Measurements from ENCODE around the gene AIFM3. TPM values are rescaled to one million over a fixed set of nuclear protein-coding genes. Genes with fewer than 3 reads are reported as not detected.

AIFM3 gene
- total RNA-seq, 2 experiments from 2014 or later = 0.07 to 0.10 TPM

- DNase-seq = no peak
- Mint-ChIP-seq H3K4me1 (ENCODE audit: low read depth) (peaks cover 25% of the 10 kb centered on the region), H3K36me3 (ENCODE audit: low read depth) (no peaks in the 10 kb centered on the region), H3K27ac (no peak overlapping the region), H3K4me3 (peak overlapping the region; percentile 74), H3K27me3 (ENCODE audit: low read depth) (no peaks in the 10 kb centered on the region), H3K9me3 (no peaks in the 10 kb centered on the region)
- intact Hi-C loops (cut with micrococcal nuclease) = loop anchor here (1.0 kb wide), 1 partner anchor 11 kb away; the partner anchor contains the start of gene THAP7
- CTCF ChIA-PET = interaction anchor here (0.8 kb wide), 1 partner anchor 50 kb away, joined by 3 read pairs; no protein-coding TSS in a partner anchor
These were observed 46.7 kb downstream of the AIFM3 start for GRCh38 chr22:21013657-21014201.

DNA sequence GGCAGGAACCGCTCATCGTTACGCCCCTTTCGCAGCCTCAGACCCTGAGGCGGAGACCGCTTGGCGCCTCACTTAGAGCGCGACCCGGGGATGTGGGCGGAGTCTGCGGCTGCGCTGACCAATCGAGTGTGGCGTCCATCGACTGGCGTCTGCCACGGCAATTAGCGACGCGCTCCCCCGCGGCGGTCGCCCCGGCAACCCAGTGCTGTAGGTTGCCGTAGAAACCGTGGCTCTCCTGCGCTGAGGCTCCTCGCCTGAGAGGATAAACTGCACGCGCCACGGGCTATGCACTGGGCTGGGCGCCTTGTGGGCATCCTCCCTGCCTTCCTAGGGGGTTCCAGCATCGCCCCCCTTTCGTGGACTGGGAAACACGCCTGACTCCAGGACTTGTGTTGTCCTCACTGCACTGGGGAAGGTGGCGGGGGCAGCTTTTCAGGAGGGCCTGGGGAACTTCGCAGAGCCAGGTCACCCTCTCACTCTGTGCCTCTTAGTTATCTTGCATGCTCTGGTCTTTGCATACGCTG, 47.2 kb downstream of the AIFM3 start:
- peaks cover 25% of the 10 kb centered on the region for H3K4me1 Mint-ChIP-seq (ENCODE audit: low read depth)
- CTCF ChIA-PET = interaction anchor here (1.2 kb wide), 1 partner anchor 9 kb away, joined by 3 read pairs; no protein-coding TSS in a partner anchor
- no peaks in the 10 kb centered on the region for H3K36me3 Mint-ChIP-seq (ENCODE audit: low read depth)
- DNase-seq = peak; percentile 80
- H3K27ac Mint-ChIP-seq = no peak overlapping the region
- intact Hi-C loops (cut with micrococcal nuclease) = loop anchor here (1.0 kb wide), 1 partner anchor 12 kb away; the partner anchor contains the start of gene THAP7
- peak overlapping the region; percentile 74 for H3K4me3 Mint-ChIP-seq
- no peaks in the 10 kb centered on the region for H3K9me3 Mint-ChIP-seq
- H3K27me3 Mint-ChIP-seq (ENCODE audit: low read depth) = no peaks in the 10 kb centered on the region

DNA sequence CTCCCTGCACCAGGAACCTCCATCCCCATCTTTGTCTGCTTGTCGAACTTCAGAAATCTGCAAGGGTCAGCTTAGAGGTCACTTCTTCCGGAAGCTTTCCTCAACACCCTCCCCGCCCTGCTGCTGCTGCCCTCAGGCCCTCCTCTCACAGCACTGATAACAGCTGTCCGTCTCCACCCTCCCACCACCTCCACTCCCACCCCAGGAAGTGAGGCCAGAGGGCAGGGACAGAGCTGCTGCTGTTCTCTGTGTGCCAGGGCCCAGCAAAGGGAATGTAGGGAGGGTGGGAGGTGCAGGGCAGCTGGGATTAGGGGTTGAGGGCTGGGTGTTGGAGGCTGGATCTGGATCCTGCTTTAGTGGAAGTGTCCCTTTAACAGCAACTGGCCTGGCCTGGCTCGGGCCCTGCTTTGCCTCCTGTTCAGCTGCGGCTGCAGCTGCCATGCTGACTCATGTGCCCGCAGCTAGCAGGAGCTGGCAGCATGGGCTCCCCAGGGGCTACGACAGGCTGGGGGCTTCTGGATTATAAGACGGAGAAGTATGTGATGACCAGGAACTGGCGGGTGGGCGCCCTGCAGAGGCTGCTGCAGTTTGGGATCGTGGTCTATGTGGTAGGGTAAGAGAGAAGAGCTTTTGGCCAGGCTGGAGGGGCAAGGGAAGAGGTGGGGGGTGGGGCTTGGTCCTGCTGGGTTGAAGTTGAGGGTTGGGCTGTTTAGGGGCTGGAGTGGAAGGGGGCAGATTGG, 47.8 kb downstream of the AIFM3 start, which contains the start of gene P2RX6:
P2RX6 (plus strand) TSS at position 440 of the 740 bp plus-strand sequence; CDS start at position 450, 10 bp downstream.
- no peak within 1 kb of the TSS for H3K27ac Mint-ChIP-seq
- no peak for DNase-seq
- no peaks in the 10 kb centered on the region for H3K36me3 Mint-ChIP-seq (ENCODE audit: low read depth)
- peak within 1 kb of the TSS; percentile 74 for H3K4me3 Mint-ChIP-seq
- H3K9me3 Mint-ChIP-seq = no peaks in the 10 kb centered on the region
- no peaks in the 10 kb centered on the region for H3K27me3 Mint-ChIP-seq (ENCODE audit: low read depth)
- intact Hi-C loops (cut with micrococcal nuclease) = loop anchor here (1.0 kb wide), 1 partner anchor 13 kb away; the partner anchor contains the start of gene THAP7
- CTCF ChIA-PET = interaction anchor here (1.2 to 2.3 kb wide), 2 partner anchors 9 to 88 kb away, joined by 3 to 5 read pairs; no protein-coding TSS in a partner anchor
- peaks cover 25% of the 10 kb centered on the region for H3K4me1 Mint-ChIP-seq (ENCODE audit: low read depth)

- CTCF ChIA-PET = interaction anchor here (1.2 to 2.3 kb wide), 2 partner anchors 8 to 87 kb away, joined by 3 to 5 read pairs; no protein-coding TSS in a partner anchor
- no peaks in the 10 kb centered on the region for H3K9me3 Mint-ChIP-seq
- no peaks in the 10 kb centered on the region for H3K36me3 Mint-ChIP-seq (ENCODE audit: low read depth)
- no peak for DNase-seq
- no peaks in the 10 kb centered on the region for H3K27me3 Mint-ChIP-seq (ENCODE audit: low read depth)
- no peak overlapping the region for H3K27ac Mint-ChIP-seq
- intact Hi-C loops (cut with micrococcal nuclease) = no loop called here
- peaks cover 25% of the 10 kb centered on the region for H3K4me1 Mint-ChIP-seq (ENCODE audit: low read depth)
- H3K4me3 Mint-ChIP-seq = no peak overlapping the region
These were observed 48.5 kb downstream of the AIFM3 start for GRCh38 chr22:21015466-21016006.

GRCh38 chr22:21016644-21017420, 49.8 kb downstream of the AIFM3 start:
- no peaks in the 10 kb centered on the region for H3K36me3 Mint-ChIP-seq (ENCODE audit: low read depth)
- H3K27me3 Mint-ChIP-seq (ENCODE audit: low read depth) = no peaks in the 10 kb centered on the region
- H3K9me3 Mint-ChIP-seq = no peaks in the 10 kb centered on the region
- CTCF ChIA-PET = interaction anchor here (0.6 to 2.3 kb wide), 2 partner anchors 11 to 86 kb away, joined by 3 to 5 read pairs; no protein-coding TSS in a partner anchor
- DNase-seq = no peak
- H3K4me3 Mint-ChIP-seq = no peak overlapping the region
- peaks cover 25% of the 10 kb centered on the region for H3K4me1 Mint-ChIP-seq (ENCODE audit: low read depth)
- no peak overlapping the region for H3K27ac Mint-ChIP-seq
- intact Hi-C loops (cut with micrococcal nuclease) = no loop called here

GRCh38 chr22:21018314-21018713, 51.3 kb downstream of the AIFM3 start:
- H3K4me1 Mint-ChIP-seq (ENCODE audit: low read depth) = peaks cover 23% of the 10 kb centered on the region
- CTCF ChIA-PET = no interaction called here
- H3K9me3 Mint-ChIP-seq = no peaks in the 10 kb centered on the region
- no peak overlapping the region for H3K4me3 Mint-ChIP-seq
- H3K27ac Mint-ChIP-seq = no peak overlapping the region
- no peaks in the 10 kb centered on the region for H3K27me3 Mint-ChIP-seq (ENCODE audit: low read depth)
- intact Hi-C loops (cut with micrococcal nuclease) = no loop called here
- no peak for DNase-seq
- H3K36me3 Mint-ChIP-seq (ENCODE audit: low read depth) = no peaks in the 10 kb centered on the region

DNA sequence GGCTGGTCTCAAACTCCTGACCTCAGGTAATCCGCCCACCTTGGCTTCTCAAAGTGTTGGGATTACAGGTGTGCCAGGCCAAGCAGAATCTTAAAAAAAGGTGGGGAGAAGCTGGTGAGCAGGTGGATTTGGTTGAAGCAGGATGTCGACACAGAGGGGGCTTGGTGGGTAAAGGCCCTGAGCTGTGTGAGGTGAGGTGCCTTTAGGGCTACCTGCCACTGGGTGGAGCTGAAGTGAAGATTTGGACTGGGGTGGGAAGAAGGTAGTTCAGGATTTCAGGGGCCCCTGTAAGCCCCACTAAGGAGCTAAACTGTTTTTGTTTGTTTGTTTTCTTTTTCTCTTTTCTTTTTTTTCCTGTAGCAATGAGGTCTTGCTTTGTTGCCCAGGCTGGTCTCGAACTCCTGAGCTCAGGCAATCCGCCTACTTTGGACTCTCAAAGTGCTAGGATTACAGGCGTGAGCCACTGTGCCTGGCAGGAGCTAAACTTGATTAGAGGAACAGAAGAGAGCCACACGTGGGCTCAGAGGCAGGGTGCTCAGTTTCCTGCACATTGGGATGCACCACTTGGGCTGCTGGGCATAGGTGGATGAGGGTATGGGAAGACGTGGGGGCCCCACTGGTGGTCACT, 53.9 kb downstream of the AIFM3 start:
- Mint-ChIP-seq H3K27me3 (ENCODE audit: low read depth) (no peaks in the 10 kb centered on the region), H3K4me3 (no peak overlapping the region), H3K4me1 (ENCODE audit: low read depth) (peaks cover 17% of the 10 kb centered on the region), H3K9me3 (no peaks in the 10 kb centered on the region), H3K27ac (no peak overlapping the region), H3K36me3 (ENCODE audit: low read depth) (no peaks in the 10 kb centered on the region)
- CTCF ChIA-PET = interaction anchor here (0.6 to 1.9 kb wide), 9 partner anchors 16 to 144 kb away, joined by 3 to 6 read pairs (median 4); no protein-coding TSS in a partner anchor
- intact Hi-C loops (cut with micrococcal nuclease) = no loop called here
- peak; percentile 33 for DNase-seq

DNA sequence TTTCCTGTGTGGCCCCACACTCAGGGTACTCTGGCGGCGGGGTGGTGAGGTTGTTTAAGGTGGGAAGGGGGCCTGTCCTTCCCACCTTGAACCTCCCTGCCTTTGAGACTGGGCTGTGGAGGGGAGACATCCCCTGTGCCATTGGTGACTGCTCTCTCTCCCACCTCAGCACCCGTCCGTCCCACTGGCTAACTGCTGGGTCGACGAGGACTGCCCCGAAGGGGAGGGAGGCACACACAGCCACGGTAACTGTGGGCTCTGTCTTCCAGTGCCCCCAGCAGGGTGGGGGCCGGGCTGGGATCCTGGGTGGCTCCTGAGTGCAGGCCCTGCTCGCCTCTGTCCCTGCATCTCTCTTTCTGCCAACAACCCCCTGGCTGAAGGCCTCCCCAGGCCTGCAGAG, 55.5 kb downstream of the AIFM3 start:
- Mint-ChIP-seq H3K27ac (no peak overlapping the region), H3K4me1 (ENCODE audit: low read depth) (peaks cover 12% of the 10 kb centered on the region), H3K36me3 (ENCODE audit: low read depth) (no peaks in the 10 kb centered on the region), H3K27me3 (ENCODE audit: low read depth) (no peaks in the 10 kb centered on the region), H3K4me3 (no peak overlapping the region), H3K9me3 (no peaks in the 10 kb centered on the region)
- CTCF ChIA-PET = interaction anchor here (0.6 kb wide), 1 partner anchor 84 kb away, joined by 3 read pairs; no protein-coding TSS in a partner anchor
- intact Hi-C loops (cut with micrococcal nuclease) = no loop called here
- no peak for DNase-seq

DNA sequence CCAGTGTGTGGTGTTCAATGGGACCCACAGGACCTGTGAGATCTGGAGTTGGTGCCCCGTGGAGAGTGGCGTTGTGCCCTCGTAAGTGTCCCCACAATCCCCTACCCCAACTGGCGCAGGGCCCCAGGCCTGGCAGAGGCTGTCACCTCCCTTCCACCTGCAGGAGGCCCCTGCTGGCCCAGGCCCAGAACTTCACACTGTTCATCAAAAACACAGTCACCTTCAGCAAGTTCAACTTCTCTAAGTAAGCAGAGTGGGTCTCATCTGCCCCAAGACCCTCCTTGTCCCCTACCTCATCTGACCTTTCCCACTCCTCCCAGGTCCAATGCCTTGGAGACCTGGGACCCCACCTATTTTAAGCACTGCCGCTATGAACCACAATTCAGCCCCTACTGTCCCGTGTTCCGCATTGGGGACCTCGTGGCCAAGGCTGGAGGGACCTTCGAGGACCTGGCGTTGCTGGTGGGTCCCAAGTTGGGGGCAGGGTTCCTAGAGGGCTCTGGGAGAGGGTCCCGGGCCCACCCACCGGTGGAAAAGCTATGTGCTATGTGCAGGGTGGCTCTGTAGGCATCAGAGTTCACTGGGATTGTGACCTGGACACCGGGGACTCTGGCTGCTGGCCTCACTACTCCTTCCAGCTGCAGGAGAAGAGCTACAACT, 56.0 kb downstream of the AIFM3 start:
- Mint-ChIP-seq H3K4me1 (ENCODE audit: low read depth) (peaks cover 12% of the 10 kb centered on the region), H3K4me3 (no peak overlapping the region), H3K36me3 (ENCODE audit: low read depth) (no peaks in the 10 kb centered on the region), H3K27me3 (ENCODE audit: low read depth) (no peaks in the 10 kb centered on the region), H3K27ac (no peak overlapping the region), H3K9me3 (no peaks in the 10 kb centered on the region)
- intact Hi-C loops (cut with micrococcal nuclease) = no loop called here
- DNase-seq = no peak
- CTCF ChIA-PET = interaction anchor here (1.0 kb wide), 1 partner anchor 8 kb away, joined by 3 read pairs; the partner anchor contains the start of gene P2RX6

GRCh38 chr22:21025266-21025665, 58.2 kb downstream of the AIFM3 start:
- CTCF ChIA-PET = interaction anchor here (1.5 kb wide), 1 partner anchor 139 kb away, joined by 3 read pairs; no protein-coding TSS in a partner anchor
- Mint-ChIP-seq H3K27me3 (ENCODE audit: low read depth) (peaks cover 11% of the 10 kb centered on the region), H3K4me3 (no peak overlapping the region), H3K4me1 (ENCODE audit: low read depth) (peaks cover 12% of the 10 kb centered on the region), H3K36me3 (ENCODE audit: low read depth) (no peaks in the 10 kb centered on the region), H3K27ac (no peak overlapping the region), H3K9me3 (no peaks in the 10 kb centered on the region)
- DNase-seq = peak; percentile 22
- intact Hi-C loops (cut with micrococcal nuclease) = no loop called here

All from activated naive CD4-positive, alpha-beta T cell treated with anti-CD3 and anti-CD28 coated beads for 36 hours (primary cell).